CD4-positive, alpha-beta T cell treated with Interferon gamma for 1 hour (primary cell): ENCODE measurements around the gene DOCK6.

Experiments used
- DNase-seq: peaks from one replicate; pipeline ENCODE4 v3.0.0-alpha.2; 2020

DOCK6 gene

DNA sequence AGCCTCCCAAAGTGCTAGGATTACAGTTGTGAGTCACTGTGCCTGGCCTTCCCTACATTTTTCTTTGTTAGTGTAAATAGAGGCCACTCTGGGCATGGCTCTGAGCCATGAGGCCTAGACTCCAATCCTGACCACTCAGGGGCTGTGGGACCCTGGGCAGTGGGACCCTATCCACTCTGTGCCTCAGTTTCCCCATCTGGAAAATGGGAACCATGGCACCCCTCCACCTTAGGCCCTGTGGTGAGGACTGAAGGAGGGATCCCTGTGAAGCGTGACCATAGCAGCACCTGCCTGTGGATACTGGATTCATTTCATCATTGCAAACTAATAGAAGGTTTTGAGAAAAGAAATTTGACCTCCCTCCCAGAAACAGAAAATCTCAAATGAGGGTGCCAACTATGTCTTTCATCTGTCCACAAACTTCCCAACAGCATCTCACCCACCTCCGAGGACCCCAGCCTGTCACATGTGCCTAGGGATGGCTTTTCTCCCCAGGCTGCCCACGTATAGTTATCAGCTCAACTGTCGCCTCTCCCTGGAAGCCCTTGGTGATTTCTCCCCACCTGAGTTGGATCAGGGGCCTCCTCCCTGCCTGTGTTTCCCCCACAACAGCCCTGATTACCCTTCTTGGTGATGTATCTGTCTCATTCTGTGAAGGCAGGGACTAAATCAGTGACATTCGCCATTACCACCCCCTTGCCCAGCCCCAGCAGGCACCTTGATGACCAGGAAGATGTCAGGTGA lies 17.3 kb downstream of the DOCK6 start:
- DNase-seq, result no peak

DNA sequence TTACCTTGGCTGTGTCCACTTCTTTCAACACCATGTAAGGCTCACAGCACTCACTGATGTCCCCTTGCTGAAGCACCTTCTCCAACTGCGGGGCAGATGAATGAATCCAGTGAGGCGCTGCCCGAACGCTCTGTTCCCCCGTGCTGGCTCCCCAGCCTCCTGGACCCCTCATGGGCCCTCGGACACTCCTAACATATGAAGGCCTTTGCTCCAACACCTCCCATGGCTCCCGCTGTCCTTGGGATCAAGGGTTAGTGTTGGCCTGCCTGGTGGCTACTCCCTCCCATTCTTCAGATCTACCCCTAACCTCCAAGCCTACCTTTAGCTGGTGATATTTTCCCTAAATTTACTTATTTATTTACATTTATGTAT lies 18.5 kb downstream of the DOCK6 start:
- DNase-seq, result no peak

DNA sequence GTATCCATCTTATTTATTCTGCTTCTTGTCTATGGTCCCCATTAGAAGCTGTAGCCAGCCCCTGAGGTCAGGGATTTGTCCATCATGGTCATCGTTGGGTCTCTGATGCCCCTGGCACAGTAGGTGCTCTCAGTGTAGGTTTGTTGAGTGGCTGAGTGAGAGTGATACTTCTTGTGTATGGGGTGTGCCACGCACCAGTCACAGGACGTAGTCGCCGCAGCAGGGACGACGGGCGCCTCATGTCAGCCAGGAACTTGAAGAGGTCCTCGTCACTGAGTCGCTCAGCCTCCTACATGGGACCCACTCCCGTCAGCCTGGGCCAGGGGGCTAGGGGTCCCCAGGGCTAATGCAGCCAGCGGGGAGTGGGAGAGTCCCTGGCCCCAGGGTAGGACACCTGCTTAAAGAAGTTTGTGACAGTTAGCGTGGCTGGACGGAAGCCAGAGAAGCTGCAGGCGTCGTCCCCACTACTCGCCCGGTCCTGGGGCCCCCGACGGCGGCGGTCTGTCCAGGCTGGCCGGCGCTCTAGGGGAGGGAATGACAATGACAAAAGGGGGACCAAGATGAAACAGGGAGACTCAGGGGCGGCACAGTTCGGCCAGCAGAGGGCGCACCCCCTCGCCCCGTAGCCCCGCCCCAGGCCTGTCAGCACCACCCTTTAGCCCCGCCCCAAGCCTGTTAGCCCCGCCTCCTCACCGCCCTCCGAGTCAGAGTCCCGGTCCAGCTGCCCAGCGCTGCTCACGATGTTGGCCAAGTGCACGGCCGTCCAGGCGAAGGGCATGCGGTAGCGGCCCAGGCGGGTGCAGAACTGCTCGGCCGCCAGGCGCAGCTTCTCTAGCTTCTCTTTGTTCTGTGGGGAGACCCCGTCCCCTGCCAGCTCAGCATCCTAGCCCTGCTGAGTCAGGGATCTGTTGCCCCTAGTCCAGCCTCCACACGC lies 19.2 kb downstream of the DOCK6 start:
- peak; percentile 79 for DNase-seq

GRCh38 chr19:11242025-11242424 lies 20.3 kb downstream of the DOCK6 start:
- no peak for DNase-seq

DNA sequence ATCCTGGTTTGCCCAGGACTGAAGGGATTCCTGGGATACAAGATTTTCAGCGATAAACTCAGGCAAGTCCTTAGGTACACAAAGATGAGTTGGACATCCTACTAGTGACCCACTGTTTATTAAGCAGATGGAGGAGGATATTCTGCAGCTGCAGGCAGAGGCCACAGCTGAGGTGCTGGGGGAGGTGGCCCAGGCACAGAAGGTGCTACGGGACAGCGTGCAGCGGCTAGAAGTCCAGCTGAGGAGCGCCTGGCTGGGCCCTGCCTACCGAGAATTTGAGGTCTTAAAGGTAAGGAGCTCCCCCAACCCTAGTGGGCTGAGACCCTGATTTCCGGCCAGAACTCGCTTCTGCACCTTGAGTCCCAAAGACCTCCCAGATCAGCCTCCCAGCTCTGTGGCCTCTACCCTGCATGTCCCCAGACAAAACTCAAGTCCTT lies 22.3 kb downstream of the DOCK6 start:
- DNase-seq, result no peak

- no peak for DNase-seq
Measured at GRCh38 chr19:11239377-11240000, 22.8 kb downstream of the DOCK6 start, which contains the start of gene ANGPTL8. Gene ANGPTL8, plus strand, starts transcription at chr19:11239619. Its CDS starts 19 bp downstream, at chr19:11239638.

DNA sequence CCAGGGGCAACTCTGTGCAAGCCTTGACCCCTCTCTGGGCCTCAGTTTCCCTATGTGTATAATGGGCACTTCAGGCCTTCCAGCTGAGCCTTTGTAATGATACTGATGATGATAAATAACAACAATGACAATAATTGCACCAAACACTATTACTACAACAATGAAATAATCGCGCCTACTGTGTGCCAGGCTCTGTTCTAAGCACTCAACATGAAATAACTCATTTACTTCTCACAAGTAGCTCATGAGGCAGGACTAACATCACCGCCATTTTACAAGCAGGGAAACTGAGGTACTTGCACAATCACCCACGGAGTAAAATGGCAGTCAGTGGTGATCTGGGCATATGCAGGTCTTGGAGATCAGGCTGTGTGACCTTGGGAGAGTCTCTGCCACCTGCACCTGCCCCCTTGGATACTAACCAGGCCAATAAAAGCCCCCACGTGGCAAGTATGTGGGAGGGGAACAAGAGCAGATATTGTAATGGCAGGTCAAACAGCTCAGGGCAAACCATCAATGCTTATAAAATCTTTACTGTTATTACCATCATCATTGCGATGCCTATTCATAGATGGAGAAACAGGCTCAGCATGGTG lies 23.4 kb downstream of the DOCK6 start:
- no peak for DNase-seq

- DNase-seq, result no peak
Measured at GRCh38 chr19:11238041-11238440, 24.3 kb downstream of the DOCK6 start.

- DNase-seq, result no peak
Measured at GRCh38 chr19:11237321-11237720, 25.0 kb downstream of the DOCK6 start.

GRCh38 chr19:11236324-11237301 lies 25.7 kb downstream of the DOCK6 start:
- no peak for DNase-seq

GRCh38 chr19:11234486-11235075 lies 27.7 kb downstream of the DOCK6 start:
- DNase-seq, result no peak

DNA sequence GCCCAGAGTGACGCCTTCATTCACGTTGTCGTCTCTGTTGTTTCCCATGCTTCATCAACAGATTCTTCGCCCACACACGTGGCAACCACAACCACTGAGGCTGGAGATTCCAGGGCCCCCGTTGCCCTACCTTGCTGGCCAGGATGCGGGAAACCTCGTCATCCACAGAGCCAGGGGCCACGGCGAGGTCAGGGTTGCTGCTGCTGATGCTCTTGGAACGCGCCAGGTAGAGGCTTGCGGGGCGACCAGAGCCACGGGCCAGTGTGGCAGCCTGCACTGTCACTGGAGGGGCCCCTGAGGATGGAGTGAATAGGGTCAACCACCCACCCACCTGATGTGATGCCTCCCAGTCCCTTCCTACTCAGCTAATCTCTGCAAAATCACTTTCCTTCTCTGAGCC lies 29.3 kb downstream of the DOCK6 start:
- DNase-seq, result no peak

DNA sequence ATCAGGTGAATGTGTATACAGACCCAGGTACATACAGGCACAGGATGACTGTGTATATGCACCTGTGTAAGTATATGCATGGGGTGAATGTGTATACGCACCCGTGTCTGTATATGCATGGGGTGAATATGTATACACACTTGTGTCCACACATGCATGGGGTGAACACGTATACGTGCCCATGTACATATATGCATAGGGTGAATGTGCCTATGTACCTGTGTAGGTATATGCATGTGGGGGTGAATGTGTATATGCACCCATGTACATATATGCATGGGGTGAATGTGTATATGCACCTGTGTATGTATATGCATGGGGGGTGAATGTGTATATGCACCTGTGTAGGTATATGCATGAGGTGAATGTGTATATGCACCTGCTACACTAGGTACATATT lies 29.8 kb downstream of the DOCK6 start:
- DNase-seq, result no peak

- DNase-seq, result no peak
Measured at GRCh38 chr19:11230621-11231386, 31.5 kb downstream of the DOCK6 start.

GRCh38 chr19:11227195-11227886 lies 35.0 kb downstream of the DOCK6 start:
- DNase-seq, result no peak

GRCh38 chr19:11226716-11227166 lies 35.6 kb downstream of the DOCK6 start:
- DNase-seq, result no peak

GRCh38 chr19:11225815-11226214 lies 36.5 kb downstream of the DOCK6 start:
- no peak for DNase-seq

GRCh38 chr19:11225172-11225571 lies 37.2 kb downstream of the DOCK6 start:
- DNase-seq, result no peak

DNA sequence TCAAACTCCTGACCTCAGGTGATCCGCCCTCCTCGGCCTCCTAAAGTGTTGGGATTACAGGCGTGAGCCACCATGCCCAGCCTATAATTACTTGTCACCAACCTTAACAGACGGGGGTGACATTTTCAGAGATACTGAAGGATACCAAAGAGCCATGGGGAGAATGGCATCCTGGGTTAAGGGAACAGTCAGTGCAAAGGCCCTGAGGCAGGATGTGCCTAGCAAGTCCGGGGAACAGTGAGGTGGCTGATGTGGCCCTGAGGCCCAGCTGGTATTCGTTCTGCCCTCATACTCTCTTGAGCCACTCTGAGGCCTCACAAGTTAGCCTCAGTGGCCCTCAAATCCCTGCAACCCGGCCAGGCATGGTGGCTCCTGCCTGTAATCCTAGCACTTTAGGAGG lies 37.9 kb downstream of the DOCK6 start:
- DNase-seq, result no peak

- no peak for DNase-seq
Measured at GRCh38 chr19:11223200-11223599, 39.1 kb downstream of the DOCK6 start.
